ENCODE data around the gene FASTKD2. TPM values are rescaled to one million over a fixed set of nuclear protein-coding genes. Genes with fewer than 3 reads are reported as not detected.

Gene FASTKD2
- 26.4 to 39.1 TPM (median 35.0 TPM) in 5 replicates for total RNA-seq (2022; extraction: Qiagen RNA extraction; ENCODE audit: low read depth)

GRCh38 chr2:206765242-206766056 lies at the start of gene FASTKD2, which contains the start of gene MDH1B:
TSS of gene FASTKD2 (plus strand) at chr2:206765606. CDS start at chr2:206766694, 1,088 bp downstream.
TSS of gene MDH1B (minus strand) at chr2:206765328. CDS start at chr2:206765271, 57 bp downstream.

GRCh38 chr2:206718296-206718695 lies 47.1 kb upstream of the FASTKD2 start, which contains the start of gene DYTN:
TSS of gene DYTN (minus strand) at chr2:206718396. CDS start at chr2:206718279, 117 bp downstream.

Other genes starting within 250 kb of the FASTKD2 start
- gene FAM237A, start 123.1 kb upstream of the FASTKD2 start, total RNA-seq (2022; extraction: Qiagen RNA extraction; ENCODE audit: low read depth) = not detected in 5 replicates
- gene DYTN, start 47.2 kb upstream of the FASTKD2 start, total RNA-seq (2022; extraction: Qiagen RNA extraction; ENCODE audit: low read depth) = not detected in 5 replicates
- 1.1 to 2.3 TPM (median 1.5 TPM) in 5 replicates for gene MDH1B, start 278 bp upstream of the FASTKD2 start, total RNA-seq (2022; extraction: Qiagen RNA extraction; ENCODE audit: low read depth)
- not detected in 5 replicates for gene CPO, start 173.9 kb downstream of the FASTKD2 start, total RNA-seq (2022; extraction: Qiagen RNA extraction; ENCODE audit: low read depth)